Activated CD4-positive, alpha-beta T cell treated with anti-CD3 and anti-CD28 coated beads, Interleukin-2, amount 50 U/mL, for 16 hours (primary cell): ENCODE results near the gene PLEKHA3.

Source experiments
- DNase-seq: peaks from one replicate; pipeline ENCODE4 v3.0.0-alpha.2; 2020

PLEKHA3 gene

DNA sequence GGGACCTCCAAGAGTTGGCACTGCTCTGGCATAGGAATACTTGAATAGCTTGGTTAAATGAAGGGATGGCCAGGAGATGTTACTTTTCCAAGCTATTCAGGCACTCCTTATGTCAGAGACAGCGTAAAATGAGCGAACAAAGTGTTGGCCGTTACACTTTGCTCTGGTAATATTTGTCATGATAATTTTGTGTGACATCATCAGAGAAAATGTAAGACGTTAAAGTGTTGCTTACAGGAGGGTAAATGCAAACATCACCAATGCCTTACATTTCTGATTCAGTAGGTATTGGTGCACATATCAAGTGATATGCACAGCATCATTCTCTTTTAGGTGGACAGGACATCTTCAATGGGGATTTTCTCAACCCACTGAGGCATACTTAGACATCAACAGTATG, 46.0 kb downstream of the PLEKHA3 start:
- DNase-seq = no peak

DNA sequence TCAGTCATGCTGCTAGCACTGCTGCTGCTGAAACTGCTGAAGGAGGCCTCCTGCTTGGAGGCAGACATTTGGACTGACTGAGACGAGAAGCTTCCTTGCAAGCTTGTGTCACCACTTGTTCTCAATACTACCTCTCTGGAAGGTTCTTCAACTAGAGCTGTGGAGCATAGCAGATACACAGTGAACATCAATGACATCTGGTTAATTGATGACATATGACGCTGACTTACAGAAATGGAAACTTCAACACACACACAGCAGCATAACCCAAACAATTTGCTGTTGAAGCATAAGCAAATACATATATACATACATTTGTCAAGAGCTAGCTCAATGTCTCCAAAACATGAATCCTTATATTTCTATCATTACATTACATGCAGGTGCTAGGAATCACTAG, 47.3 kb downstream of the PLEKHA3 start:
- DNase-seq = no peak

DNA sequence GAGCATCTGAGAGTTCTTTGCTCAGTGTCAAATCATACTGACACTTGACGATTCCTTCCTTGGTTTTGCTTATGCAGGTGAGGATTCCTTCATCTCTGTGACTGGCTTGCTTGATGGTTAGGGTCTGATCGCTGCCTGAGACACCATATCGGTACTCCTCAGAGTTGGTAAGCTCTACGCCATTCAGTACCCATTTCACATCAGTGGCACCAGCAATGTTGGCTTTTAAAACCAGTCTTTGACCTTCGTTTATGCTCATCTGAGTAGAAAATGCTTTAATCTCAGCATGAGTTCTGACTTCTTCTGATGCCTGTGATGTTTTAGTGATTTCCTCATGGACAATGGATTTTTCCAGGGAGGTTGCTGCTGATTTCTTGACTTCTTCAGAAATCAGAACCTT, 48.4 kb downstream of the PLEKHA3 start:
- DNase-seq = no peak

DNA sequence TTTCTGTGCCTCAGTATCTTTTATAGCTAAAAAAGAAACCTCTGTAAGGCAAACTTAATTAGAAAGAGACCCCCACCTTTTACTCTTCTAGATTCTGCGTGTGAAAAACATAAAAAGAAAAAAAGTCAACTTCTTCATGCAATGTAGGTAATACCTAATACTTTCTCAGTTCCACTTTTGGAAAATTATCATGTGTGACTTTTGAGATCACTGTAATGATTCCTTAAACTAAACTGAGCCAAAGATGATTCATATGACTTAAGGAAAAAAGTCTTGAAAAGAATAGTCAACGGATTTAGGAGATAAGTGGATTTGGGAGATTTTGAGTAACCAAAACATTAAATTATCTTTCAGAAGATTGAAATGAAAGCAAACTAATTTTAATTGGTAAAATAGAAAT, 48.9 kb downstream of the PLEKHA3 start:
- DNase-seq = no peak

DNA sequence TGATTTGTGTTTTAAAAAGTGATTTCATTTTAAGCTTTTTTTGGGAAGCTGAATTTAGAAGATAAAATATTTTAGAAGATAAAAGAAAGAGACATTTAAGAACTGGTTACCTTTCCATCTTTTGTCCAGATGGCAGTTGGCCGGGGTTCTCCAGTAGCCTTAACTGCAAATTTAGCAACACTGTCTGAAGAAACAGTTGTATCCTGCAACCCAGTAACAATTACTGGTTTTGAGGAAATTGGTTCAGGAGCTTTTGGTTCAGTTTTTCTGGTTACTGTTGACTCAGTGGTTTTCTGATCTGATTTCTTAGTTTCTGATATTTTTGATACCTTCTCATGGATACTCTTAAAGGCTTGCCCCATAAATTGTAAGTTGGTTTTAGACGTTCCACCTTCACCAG, 49.9 kb downstream of the PLEKHA3 start:
- DNase-seq = no peak

DNA sequence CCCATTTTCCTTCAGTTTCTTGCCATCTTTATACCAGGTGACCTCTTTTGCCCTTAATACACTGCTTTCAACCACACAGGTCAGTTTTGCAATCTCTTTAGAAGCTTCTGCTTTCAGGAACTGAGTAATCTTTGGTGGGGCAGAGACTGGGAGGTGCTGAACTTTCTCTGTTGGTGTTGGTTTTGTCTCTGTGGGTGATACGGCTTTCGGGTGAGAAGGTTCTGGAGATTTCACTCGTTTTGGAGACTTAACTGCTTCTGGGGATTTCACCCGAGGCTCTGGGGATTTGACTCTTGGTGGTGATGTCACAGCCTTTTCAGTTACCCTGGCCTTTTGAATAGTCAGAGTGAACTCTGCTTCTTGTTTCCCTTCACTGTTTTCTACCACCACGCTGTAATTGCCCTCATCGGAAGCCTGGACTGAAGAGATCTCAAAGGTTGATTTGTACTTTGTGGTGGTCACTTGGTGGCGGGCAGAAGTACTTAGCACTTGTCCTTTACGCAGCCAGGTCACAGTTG, 50.4 kb downstream of the PLEKHA3 start:
- peak; percentile 84 for DNase-seq

DNA sequence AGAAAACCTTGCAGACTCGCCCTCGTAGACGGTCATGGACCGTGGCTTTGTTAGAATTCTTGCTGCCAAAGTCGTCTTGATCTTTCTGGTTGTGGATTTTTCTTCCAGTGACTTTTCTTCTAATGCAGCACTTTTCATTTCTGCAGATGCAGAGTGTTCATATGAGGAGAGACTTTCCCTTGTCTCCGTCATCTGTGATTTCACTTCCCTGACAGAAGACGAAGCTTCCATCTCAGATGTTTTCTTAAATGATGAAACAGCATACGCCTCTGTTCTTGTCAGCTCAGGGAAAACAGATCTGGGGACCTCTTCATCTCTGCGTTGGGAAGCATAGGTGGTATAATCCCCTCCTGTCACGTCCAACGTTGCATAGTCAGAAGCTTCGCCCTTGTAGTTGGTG, 50.9 kb downstream of the PLEKHA3 start:
- DNase-seq = no peak

DNA sequence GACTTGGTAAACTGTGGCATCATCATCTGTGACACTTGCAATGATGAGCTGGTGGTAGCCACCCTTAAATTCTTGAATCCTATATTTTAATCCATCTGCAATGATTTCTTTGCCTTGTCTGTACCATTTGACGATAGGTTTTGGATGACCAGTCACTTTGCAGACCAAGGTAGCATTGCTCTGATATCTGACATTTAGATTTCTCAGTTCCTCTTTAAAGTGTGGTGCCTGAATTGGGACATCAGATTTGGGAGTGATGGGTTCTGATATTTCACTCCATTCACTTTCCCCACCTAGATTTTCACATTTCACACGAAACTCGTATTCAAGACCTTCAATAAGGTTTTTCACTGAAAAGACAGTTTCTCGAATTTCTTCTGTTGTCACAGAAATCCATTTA, 55.8 kb downstream of the PLEKHA3 start:
- DNase-seq = no peak

DNA sequence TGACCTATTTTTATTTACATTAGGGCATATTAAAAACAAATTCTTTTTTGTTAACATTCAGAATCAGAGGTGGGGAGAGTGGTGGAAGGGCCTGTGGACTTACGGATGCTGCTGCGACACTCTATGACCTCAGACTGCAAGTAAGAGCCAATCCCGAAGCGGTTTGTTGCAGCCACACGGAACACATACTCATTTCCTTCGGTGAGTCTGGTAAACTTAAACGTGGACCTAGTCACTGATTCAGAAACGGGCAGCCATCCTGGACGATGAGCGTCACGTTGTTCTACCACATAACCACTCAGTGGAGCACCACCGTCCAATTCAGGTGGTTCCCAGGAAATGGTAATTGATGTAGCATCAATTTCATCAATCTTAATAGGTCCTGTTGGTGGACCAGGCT, 61.9 kb downstream of the PLEKHA3 start:
- no peak for DNase-seq

DNA sequence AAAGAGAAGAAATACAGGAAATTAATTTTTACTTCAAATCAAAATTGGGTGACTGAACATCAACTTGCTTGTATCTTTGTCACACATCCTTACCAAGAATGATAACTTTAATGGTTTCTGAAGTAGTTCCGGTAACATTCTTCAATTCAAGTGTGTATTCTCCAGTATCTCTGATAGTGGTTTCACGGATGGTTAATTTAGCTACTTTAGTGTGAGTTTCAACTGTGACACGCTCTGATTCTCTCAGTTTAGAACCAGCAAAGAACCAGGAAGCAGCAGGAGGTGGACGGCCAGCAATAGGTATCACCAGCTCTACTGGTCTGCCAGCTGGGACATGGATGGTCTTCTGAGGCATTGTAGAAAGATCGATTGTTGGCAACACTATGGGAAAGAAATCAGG, 62.3 kb downstream of the PLEKHA3 start:
- DNase-seq = no peak

DNA sequence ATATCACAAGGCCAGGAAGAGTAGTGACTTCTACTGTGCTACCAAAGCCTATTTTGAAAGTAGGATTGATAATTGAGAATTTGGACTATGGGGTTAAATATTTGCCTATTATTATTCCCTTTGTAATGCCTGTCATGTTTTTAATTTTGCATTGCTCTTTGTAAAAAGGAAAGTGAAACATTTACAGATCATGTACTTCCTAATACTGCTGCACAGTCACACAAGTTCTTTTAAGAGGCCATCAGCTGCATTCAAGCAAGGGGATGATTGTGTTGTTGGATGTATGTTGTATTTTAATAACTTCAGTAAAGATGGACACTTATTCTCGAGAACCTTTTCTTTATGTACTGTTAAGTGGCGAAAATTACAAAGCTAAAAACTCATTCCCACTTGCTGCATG, 70.1 kb downstream of the PLEKHA3 start:
- DNase-seq = no peak

DNA sequence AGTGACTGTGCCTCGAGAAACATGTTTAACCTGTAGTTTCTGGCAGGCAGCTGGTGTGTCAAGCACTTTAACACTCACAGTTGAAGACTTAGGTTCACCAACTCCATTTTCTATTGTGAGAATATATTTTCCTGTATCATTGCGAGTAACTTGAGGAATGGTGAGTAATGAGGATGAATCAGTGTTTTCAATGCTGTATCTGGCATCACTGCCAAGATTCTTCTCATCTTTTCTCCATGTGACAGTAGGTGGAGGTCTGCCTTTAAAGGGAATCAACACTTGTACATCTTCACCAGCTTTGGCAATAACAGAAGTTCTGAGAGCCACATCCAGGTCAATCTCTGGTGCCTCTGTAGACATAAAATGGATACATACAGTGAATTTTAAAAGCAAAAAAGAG, 72.8 kb downstream of the PLEKHA3 start:
- DNase-seq = no peak
